Right lung (tissue), 5 donors: ENCODE measurements around the gene KIF1A. TPM values are rescaled to one million over a fixed set of nuclear protein-coding genes. Genes with fewer than 3 reads are reported as not detected.
"Not testable (repeated sequence)": the region's sequence is repeated elsewhere in the genome, so short reads cannot be mapped to it uniquely, and the experiment has no call there.

Experiments
- DNase-seq, 2 donors: peaks; one replicate each; pipeline ENCODE4 v3.0.0-alpha.2; 2013
- polyA plus RNA-seq, 5 donors: library from polyadenylated mRNA; unstranded; fragments of 120-200 nt; gene quantifications; one replicate each; pipeline versions ENCODE4 v1.2.1 to v1.2.3, GENCODE V29; 2013; ENCODE audit warnings: inconsistent platforms in 1 of 5, low replicate concordance in 1 of 5; ENCODE audit not compliant: insufficient read length in 5 of 5, insufficient read depth in 1 of 5

KIF1A gene
- polyA plus RNA-seq, 5 donors, result 1.2 to 4.9 (median 1.8) TPM

DNA sequence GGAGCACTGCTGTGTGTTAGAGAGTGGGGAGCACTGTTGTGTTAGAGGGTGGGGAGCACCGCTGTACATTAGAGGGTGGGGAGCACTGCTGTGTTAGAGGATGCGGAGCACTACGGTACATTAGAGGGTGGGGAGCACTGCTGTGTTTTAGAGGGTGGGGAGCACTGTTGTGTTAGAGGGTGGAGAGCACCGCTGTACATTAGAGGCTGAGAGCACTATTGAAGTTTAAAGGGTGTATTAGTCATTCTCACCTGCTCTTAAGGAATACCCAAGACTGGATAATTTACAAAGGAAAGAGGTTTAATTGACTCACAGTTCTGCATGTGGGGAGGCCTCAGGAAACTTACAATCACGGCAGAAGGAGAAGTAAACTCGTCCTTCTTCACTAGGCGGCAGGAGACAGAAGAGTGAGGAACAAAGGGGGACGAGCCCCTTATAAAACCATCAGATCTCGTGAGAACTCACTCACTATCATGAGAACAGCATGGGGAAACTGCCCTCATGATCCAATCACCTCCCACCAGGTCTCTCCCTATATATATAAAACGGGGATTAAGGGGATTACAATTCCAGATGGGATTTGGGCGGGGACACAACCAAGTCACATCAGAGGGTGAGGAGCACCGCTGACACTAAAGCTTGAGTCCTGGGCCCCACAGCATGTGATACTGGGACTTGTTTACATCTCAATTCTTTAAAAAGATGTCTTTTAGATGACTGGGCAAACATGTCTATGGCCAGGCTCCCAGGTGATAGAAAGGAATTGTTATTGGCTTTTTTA is 29.1 kb upstream of the KIF1A start:
- no peak for DNase-seq

DNA sequence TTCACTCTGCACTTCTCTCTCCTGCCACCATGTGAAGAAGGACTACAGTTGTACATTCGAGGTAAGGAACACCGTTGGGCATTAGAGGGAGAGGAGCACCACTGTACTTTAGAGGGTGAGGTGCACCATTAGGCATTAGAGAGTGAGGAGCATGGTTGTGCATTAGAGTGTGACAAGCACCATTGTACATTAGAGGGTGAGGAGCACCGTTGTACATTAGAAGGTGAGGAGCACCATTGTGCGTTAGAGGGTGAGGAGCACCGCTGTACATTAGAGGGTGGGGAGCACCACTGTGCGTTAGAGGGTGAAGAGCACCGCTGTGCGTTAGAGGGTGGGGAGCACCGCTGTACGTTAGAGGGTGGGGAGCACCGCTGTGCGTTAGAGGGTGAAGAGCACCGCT is 27.8 kb upstream of the KIF1A start:
- DNase-seq, result no peak

DNA sequence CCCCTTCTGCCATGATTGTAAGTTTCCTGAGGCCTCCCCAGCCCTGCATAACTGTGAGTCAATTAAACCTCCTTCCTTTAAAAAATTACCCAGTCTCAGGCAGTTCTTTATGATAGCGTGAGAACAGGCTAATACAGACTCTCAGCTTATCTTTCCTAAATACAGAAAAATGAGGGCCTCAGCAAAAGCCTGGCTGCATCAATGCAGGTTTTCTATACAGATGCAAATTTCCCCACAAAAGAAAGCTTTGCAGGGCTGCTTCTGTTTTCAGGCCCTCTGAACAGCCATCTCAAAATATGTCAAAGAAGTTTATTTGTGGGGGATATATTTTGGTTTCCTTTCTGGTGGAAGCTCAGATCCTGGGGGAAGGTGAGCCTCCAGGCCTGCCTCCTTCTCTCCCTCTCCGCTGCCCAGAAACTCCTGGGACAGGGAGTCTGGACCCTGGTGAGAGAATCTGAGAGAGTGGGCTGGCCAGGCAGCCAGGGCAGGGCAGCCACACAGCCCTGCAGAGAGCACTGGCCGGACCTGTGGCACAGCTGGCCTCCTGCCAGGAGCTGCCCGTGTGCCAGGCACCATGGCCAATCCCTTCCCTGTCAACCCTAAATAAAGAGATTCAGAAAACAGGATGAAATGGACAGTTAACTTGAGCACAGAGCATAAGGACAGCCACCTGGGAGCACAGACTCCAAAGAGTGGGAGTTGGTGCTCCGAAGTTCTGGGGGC is 27.0 kb upstream of the KIF1A start:
- DNase-seq, result no peak

GRCh38 chr2:240846309-240846708 is 26.3 kb upstream of the KIF1A start:
- not testable (repeated sequence) for DNase-seq

GRCh38 chr2:240840435-240841060 is 20.5 kb upstream of the KIF1A start:
- peak; percentile 57 to 65 for DNase-seq

DNA sequence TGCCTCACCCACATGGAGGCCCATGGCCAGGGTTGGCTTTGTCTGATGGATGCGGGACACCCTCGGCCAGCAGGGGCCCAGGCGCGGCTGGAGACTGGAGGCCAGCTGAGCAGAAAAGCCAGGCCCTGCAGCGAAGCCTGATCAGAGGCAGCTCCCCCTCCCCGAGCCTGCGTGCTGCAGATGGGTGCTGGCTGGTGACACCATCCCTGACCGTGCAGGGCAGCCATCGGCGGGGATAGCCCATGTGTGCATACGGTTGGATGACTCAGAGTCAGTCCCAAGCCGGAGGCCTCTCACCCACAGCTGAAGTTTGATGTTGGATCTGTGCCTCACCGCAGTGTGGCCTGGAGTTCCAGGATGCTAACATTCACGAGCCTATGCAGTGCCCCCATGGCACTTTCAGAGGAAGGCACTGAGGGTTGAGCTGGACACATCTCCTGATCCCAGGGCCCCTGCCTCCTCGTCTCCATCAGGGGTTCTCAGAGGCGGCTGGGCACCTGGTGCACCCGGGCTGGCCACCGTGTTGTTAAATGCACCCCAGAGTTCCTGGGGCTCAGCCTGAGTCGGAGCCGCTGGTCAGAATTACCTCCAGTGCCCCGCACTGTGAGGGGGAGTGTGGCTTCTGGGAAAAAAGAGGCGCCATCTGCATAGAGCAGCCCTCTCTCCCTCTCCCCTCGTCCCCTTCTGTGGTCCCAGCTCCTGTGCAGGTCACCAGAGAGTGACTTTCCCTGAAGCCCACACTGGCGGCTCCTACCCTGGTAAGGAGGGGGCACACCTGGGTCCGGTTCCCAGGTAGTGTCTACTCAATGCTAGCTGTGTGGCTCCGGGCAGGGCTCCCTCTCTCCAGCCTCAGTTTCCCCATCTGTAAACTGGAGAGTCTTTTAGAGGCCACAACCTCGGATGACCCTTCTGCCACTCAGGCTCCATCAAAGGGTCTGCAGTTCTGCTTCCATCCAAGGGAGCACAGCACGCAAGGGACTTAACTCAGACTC is 19.4 kb upstream of the KIF1A start:
- no peak for DNase-seq

- no peak for DNase-seq
Measured at GRCh38 chr2:240837621-240838020, 17.6 kb upstream of the KIF1A start.

DNA sequence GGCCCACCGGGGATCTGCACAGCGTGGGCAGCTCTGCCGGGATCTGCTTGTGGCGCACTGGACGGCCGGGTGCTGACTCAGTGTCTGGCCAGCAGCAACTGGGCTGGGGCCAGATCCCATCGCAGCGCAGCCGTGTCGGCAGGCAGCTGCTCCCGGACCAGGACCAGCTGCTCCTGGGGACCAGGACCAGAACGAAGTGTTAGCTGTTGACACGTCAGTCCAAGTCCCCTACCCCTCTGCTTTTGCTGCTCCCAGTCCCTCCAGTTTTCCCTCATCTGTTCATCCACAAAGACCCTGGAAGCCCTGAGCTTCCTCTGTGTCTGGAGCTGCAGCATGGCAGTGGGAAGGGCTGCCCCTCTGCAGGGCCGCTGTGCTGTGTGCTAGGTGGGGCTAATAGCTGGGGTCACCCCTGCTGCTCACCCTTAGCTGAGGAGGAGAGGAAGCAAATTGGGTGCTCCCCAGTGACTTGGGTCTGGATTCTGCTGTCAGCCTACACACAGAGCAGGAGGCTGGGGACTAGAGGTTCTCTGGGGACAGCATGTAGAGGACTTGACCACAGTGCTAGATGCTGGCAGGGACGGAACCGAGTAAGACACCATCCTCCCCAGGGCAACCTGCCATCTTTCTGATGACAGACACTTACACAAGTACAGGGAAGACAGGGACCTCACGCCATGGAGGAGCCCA is 16.9 kb upstream of the KIF1A start:
- peak; percentile 74 for DNase-seq

DNA sequence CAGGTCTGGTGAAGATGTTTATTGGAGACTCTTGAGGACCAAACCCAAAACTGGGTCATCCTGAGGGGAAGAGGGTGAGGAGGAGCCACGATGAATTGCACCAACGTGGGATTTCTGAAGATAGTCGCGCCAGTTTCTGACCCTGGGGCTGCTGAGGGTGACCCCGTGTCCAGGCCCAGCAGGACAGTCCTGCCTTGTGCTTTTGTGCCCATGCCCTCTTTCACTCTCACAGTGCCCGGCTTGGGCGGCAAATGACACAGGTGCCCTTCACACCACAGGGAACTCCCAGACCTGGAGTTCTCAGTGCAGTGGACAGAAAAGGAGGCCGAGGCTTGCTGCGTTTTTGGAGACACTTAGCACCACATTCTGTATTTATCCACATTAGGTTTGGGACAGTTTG is 15.5 kb upstream of the KIF1A start:
- no peak for DNase-seq

DNA sequence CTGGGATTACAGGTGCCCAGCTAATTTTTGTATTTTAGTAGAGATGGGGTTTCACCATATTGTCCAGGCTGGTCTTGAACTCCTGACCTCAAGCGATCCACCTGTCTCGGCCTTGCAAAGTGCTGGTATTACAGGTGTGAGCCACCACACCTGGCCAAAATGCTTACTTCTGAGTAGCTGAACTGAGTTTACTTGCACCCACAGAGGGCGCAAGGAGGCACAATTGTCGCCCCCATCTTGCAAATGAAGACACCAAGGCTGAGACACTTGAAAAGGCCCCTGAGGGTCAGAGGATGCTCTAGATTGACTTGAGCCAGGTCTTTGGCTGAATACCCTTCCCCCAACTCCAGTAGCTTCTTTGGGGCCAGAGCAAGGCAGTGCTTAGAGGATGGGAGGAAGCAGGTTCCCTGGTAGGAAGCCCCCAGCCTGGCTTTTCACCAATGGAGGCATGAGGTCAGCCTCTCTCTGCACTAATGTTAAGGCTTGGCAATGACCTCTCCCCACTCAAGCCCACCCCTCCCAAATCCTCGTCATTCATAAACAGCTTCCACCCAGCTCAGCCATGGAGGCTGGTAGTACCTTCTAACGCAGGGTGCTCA is 14.5 kb upstream of the KIF1A start:
- DNase-seq, result no peak

- no peak for DNase-seq
Measured at GRCh38 chr2:240833724-240834285, 13.8 kb upstream of the KIF1A start.

GRCh38 chr2:240832921-240833494 is 13.0 kb upstream of the KIF1A start:
- DNase-seq, result no peak

GRCh38 chr2:240832205-240832727 is 12.2 kb upstream of the KIF1A start:
- peak; percentile 61 to 65 for DNase-seq

- DNase-seq, result no peak
Measured at GRCh38 chr2:240831594-240832204, 11.7 kb upstream of the KIF1A start.

GRCh38 chr2:240825476-240825875 is 5.5 kb upstream of the KIF1A start:
- no peak for DNase-seq

DNA sequence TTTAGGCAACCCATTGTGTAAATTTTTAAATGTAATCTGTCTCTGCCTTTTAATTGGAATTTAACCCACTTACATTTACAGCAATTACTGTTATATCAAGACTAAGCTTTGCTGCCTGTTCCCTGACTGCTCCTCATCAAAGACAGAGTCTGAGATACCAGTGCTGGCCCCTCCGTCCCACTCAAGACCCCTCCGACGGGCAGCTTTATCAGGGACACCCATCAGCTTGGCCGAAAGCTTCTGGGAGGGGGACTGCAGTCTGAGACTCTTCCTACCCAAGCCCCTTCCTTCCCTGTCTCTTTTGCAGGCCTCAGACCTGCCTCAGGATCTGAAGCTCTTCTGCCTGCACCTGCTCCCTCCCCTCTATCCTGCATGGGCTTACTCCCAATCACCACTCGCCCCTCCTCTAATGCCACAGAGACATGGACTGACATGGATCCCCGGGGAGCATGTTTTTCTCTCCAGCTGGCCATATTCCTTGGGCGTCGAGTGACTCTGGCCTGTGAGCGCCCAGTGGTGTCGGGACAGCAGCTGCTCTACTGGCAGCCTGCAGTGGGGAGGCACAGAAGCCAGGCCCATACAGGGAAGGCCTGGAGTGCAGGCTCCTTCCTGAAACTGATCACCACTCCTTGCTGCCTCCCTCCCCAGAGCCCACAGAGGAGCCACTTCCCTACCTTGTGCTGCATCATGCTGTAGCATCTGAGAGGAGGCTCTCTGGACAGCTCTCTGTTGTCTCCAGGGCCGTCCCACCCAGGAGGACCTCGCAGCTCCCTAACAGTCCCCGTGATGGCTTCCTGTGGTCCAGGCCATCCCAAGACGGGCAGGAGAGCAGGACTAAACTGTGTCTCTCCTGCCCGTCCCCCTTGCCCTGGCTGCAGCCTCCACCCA is 3.7 kb upstream of the KIF1A start:
- DNase-seq, result no peak

DNA sequence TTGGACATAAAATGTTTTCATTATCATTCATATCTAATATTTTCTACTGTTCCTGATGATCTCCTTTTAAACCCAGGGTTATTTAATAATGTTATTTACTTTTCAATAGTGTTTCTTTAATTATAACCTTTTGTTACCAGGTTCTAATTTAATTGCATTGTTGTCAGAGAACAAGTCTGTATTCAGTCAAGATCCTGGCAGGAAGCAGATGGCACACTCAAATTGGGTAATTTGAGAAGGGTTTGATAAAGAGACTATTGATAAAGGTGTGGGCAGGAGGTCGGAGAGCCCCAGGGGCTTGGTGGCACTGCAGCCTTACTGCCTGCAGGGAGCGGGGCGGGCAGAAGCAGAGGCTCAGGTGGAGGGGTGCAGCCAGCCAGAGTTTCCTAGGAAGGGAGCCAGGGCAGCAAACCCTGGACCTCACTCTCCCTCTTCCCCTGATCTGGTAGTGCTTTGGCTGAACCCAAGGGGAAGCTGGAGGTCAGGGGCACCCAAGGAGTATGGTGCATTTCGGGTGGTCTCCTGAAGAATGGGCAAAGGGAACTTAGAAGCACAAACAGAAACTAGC is 2.3 kb upstream of the KIF1A start:
- DNase-seq, result no peak

GRCh38 chr2:240821429-240821778 is 1.4 kb upstream of the KIF1A start:
- DNase-seq, result no peak
